Measurements from ENCODE around the gene IL17F. TPM values are rescaled to one million over a fixed set of nuclear protein-coding genes. Genes with fewer than 3 reads are reported as not detected.

The IL17F gene
- polyA plus RNA-seq, 1 of the 3 experiments (the other 2 are of a cell fraction) = not detected

GRCh38 chr6:52217761-52218160, 26.5 kb downstream of the IL17F start:
- CTCF ChIA-PET = no interaction called here
- Histone ChIP-seq H3K27me3 (ENCODE audit: insufficient read depth) (no peaks in the 10 kb centered on the region; the same call in 1 of the 2 replicates), H3K9me3 (no peaks in the 10 kb centered on the region), H3K36me3 (replicated peaks in 1 of 2; ENCODE audit: control insufficient read depth in 1 of 2, insufficient read depth in 2 of 2, low read length in 1 of 2) (no peaks in the 10 kb centered on the region), H3K27ac (ENCODE audit: low read depth in 2 of 2, low read length in 1 of 2) (no peak overlapping the region), H2AFZ (ENCODE audit: low read depth) (no peak overlapping the region), H3K4me3 (ENCODE audit: low read depth in 2 of 2, low read length in 1 of 2) (no peak overlapping the region), H3K4me1 (ENCODE audit: control insufficient read depth in 1 of 2, insufficient read depth in 2 of 2, low read depth in 1 of 2, low read length in 1 of 2) (no peaks in the 10 kb centered on the region), H3K9me2 (no peaks in the 10 kb centered on the region), H3K79me2 (ENCODE audit: insufficient read depth) (no peaks in the 10 kb centered on the region), H3K9ac (no peak overlapping the region), H4K20me1 (ENCODE audit: insufficient read depth) (no peaks in the 10 kb centered on the region), H3K4me2 (no peak overlapping the region), H3F3A (replicated peaks; ENCODE audit: insufficient read depth) (no peaks in the 10 kb centered on the region)
- no peak for DNase-seq
- no peak for TF ChIP-seq IRF3 (IDR thresholded peaks at IDR 0.05; ENCODE audit: low read depth, low read length)
- 4% methylated on average over 2 of the region's 2 CpGs for WGBS (ENCODE audit: low lambda C conversion rate)
- POLR2A ChIA-PET = no interaction called here

- no peaks in the 10 kb centered on the region for H3F3A ChIP-seq (replicated peaks; ENCODE audit: insufficient read depth)
- no peaks in the 10 kb centered on the region for H4K20me1 ChIP-seq (ENCODE audit: insufficient read depth)
- no peaks in the 10 kb centered on the region for H3K79me2 ChIP-seq (ENCODE audit: insufficient read depth)
- no peak overlapping the region for H2AFZ ChIP-seq (ENCODE audit: low read depth)
- 50% methylated on average over 5 of the region's 5 CpGs for WGBS (ENCODE audit: low lambda C conversion rate)
- H3K9ac ChIP-seq = no peak overlapping the region
- TF ChIP-seq, protein P1, sequence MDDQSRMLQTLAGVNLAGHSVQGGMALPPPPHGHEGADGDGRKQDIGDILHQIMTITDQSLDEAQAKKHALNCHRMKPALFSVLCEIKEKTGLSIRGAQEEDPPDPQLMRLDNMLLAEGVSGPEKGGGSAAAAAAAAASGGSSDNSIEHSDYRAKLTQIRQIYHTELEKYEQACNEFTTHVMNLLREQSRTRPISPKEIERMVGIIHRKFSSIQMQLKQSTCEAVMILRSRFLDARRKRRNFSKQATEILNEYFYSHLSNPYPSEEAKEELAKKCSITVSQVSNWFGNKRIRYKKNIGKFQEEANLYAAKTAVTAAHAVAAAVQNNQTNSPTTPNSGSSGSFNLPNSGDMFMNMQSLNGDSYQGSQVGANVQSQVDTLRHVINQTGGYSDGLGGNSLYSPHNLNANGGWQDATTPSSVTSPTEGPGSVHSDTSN (IDR thresholded peaks at IDR 0.05) = no peak
- TF ChIP-seq MEF2A (IDR thresholded peaks at IDR 0.05; ENCODE audit: borderline replicate concordance, low read depth) (no peak), RXRA (IDR thresholded peaks at IDR 0.05; ENCODE audit: borderline replicate concordance, low read depth) (no peak), USF2 (IDR thresholded peaks at IDR 0.05; ENCODE audit: borderline replicate concordance, low read depth, low read length) (no peak), POLR2AphosphoS5 (IDR thresholded peaks at IDR 0.05; ENCODE audit: low read depth, low read length) (no peak), YY1 (IDR thresholded peaks at IDR 0.05; ENCODE audit: low read depth) (no peak), FOSL2 (IDR thresholded peaks at IDR 0.05; ENCODE audit: borderline replicate concordance, low read depth) (no peak), SIN3A (IDR thresholded peaks at IDR 0.05; ENCODE audit: borderline replicate concordance, low read depth, low read length) (no peak), ELF1 (IDR thresholded peaks at IDR 0.05) (no peak)
- TF ChIP-seq, protein P2, sequence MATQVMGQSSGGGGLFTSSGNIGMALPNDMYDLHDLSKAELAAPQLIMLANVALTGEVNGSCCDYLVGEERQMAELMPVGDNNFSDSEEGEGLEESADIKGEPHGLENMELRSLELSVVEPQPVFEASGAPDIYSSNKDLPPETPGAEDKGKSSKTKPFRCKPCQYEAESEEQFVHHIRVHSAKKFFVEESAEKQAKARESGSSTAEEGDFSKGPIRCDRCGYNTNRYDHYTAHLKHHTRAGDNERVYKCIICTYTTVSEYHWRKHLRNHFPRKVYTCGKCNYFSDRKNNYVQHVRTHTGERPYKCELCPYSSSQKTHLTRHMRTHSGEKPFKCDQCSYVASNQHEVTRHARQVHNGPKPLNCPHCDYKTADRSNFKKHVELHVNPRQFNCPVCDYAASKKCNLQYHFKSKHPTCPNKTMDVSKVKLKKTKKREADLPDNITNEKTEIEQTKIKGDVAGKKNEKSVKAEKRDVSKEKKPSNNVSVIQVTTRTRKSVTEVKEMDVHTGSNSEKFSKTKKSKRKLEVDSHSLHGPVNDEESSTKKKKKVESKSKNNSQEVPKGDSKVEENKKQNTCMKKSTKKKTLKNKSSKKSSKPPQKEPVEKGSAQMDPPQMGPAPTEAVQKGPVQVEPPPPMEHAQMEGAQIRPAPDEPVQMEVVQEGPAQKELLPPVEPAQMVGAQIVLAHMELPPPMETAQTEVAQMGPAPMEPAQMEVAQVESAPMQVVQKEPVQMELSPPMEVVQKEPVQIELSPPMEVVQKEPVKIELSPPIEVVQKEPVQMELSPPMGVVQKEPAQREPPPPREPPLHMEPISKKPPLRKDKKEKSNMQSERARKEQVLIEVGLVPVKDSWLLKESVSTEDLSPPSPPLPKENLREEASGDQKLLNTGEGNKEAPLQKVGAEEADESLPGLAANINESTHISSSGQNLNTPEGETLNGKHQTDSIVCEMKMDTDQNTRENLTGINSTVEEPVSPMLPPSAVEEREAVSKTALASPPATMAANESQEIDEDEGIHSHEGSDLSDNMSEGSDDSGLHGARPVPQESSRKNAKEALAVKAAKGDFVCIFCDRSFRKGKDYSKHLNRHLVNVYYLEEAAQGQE (IDR thresholded peaks at IDR 0.05; ENCODE audit: low read depth, low read length) = no peak
- TF ChIP-seq, protein P3, sequence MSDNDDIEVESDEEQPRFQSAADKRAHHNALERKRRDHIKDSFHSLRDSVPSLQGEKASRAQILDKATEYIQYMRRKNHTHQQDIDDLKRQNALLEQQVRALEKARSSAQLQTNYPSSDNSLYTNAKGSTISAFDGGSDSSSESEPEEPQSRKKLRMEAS (IDR thresholded peaks at IDR 0.05; ENCODE audit: low read depth) = no peak
- H3K27ac ChIP-seq (ENCODE audit: low read depth in 2 of 2, low read length in 1 of 2) = no peak overlapping the region
- H3K4me1 ChIP-seq (ENCODE audit: control insufficient read depth in 1 of 2, insufficient read depth in 2 of 2, low read depth in 1 of 2, low read length in 1 of 2) = no peaks in the 10 kb centered on the region
- H3K9me3 ChIP-seq = no peaks in the 10 kb centered on the region
- ChIA-PET POLR2A (no interaction called here), CTCF (no interaction called here)
- no peak for DNase-seq
- no peaks in the 10 kb centered on the region for H3K9me2 ChIP-seq
- no peaks in the 10 kb centered on the region; the same call in 1 of the 2 replicates for H3K27me3 ChIP-seq (ENCODE audit: insufficient read depth)
- H3K36me3 ChIP-seq (replicated peaks in 1 of 2; ENCODE audit: control insufficient read depth in 1 of 2, insufficient read depth in 2 of 2, low read length in 1 of 2) = no peaks in the 10 kb centered on the region
- H3K4me3 ChIP-seq (ENCODE audit: low read depth in 2 of 2, low read length in 1 of 2) = no peak overlapping the region
- H3K4me2 ChIP-seq = no peak overlapping the region
Measured at GRCh38 chr6:52216932-52217575, 27.2 kb downstream of the IL17F start.

Measured in SK-N-SH (cell line).